GM23248 (cell line): ENCODE measurements around the gene DTX3.

Experiments
- EZH2 ChIP-seq: fragments of 200-600 bp; sonication (generic); IDR thresholded peaks from 2 replicates; pipeline ENCODE4 v1.6.1; 2018; ENCODE audit warnings: antibody characterized with exemption, mild to moderate bottlenecking; ENCODE audit not compliant: insufficient read depth, poor library complexity, severe bottlenecking
- EZH2phosphoT487 ChIP-seq: fragments of 200-600 bp; sonication (generic); IDR thresholded peaks from 2 replicates; pipeline ENCODE4 v1.6.1; 2018; ENCODE audit warnings: antibody characterized with exemption, moderate library complexity, mild to moderate bottlenecking, low read depth; ENCODE audit not compliant: insufficient read depth

GRCh38 chr12:57621497-57622292, 17.1 kb downstream of the DTX3 start:
- TF ChIP-seq EZH2 (no peak), EZH2phosphoT487 (no peak)
